HL-60/S4 (cell line): ENCODE measurements around the gene BRMS1L.

ENCODE experiments used
- in situ Hi-C: fragments of 300-500 bp; cut with MboI; formaldehyde crosslinking; loops from 2 replicates; pipeline ENCODE4 v1.14.3; 2022; ENCODE audit warnings: low sequenced_read_pairs

Gene BRMS1L

GRCh38 chr14:35915775-35916174 lies 89.6 kb downstream of the BRMS1L start:
- in situ Hi-C loops: no loop called here
